HG02852 (cell line): ENCODE measurements around the gene TRAP1.
"Not testable (repeated sequence)": the region's sequence is repeated elsewhere in the genome, so short reads cannot be mapped to it uniquely, and the experiment has no call there.

Experiments used
- ATAC-seq: cut with Tn5 transposase; IDR thresholded peaks from one replicate; pipeline ENCODE4 v1.9.1; 2021; ENCODE audit warnings: mild to moderate bottlenecking, moderate library complexity; ENCODE audit not compliant: unreplicated experiment

TRAP1 gene

GRCh38 chr16:3674513-3675295 is 42.6 kb downstream of the TRAP1 start:
- ATAC-seq: no peak

- no peak for ATAC-seq
These were observed 43.5 kb downstream of the TRAP1 start for GRCh38 chr16:3673676-3674377.

- ATAC-seq: no peak
These were observed 44.1 kb downstream of the TRAP1 start for GRCh38 chr16:3673201-3673600.

- no peak for ATAC-seq
These were observed 44.7 kb downstream of the TRAP1 start for GRCh38 chr16:3672571-3673041.

- no peak for ATAC-seq
These were observed 45.9 kb downstream of the TRAP1 start for GRCh38 chr16:3671424-3671823.

GRCh38 chr16:3670711-3671110 is 46.6 kb downstream of the TRAP1 start:
- no peak for ATAC-seq

- ATAC-seq: no peak
These were observed 48.2 kb downstream of the TRAP1 start for GRCh38 chr16:3669082-3669481.

GRCh38 chr16:3668626-3669025 is 48.7 kb downstream of the TRAP1 start:
- ATAC-seq: no peak

GRCh38 chr16:3665508-3665907 is 51.8 kb downstream of the TRAP1 start:
- ATAC-seq: no peak

GRCh38 chr16:3664187-3664896 is 53.0 kb downstream of the TRAP1 start:
- no peak for ATAC-seq

GRCh38 chr16:3662601-3663000 is 54.7 kb downstream of the TRAP1 start:
- ATAC-seq: no peak

- ATAC-seq: no peak
These were observed 55.4 kb downstream of the TRAP1 start for GRCh38 chr16:3661922-3662321.

- no peak for ATAC-seq
These were observed 56.0 kb downstream of the TRAP1 start for GRCh38 chr16:3661311-3661710.

- ATAC-seq: no peak
These were observed 58.1 kb downstream of the TRAP1 start for GRCh38 chr16:3659251-3659650.

- ATAC-seq: no peak
These were observed 60.5 kb downstream of the TRAP1 start for GRCh38 chr16:3656491-3657468.

GRCh38 chr16:3656160-3656490 is 61.2 kb downstream of the TRAP1 start:
- ATAC-seq: not testable (repeated sequence)

GRCh38 chr16:3655396-3656159 is 61.7 kb downstream of the TRAP1 start:
- ATAC-seq: no peak

GRCh38 chr16:3655030-3655395 is 62.3 kb downstream of the TRAP1 start:
- ATAC-seq: no peak

- ATAC-seq: no peak
These were observed 62.9 kb downstream of the TRAP1 start, which contains the start of gene DNASE1 for GRCh38 chr16:3654249-3654991. Gene DNASE1 (plus strand): TSS chr16:3654691. CDS start chr16:3655374, 683 bp downstream.
